NCI-H226 (cell line): ENCODE data around the gene SMG7.

Experiments used
- DNase-seq: peaks from one replicate; pipeline ENCODE4 v3.0.0-alpha.2; 2015

The SMG7 gene

DNA sequence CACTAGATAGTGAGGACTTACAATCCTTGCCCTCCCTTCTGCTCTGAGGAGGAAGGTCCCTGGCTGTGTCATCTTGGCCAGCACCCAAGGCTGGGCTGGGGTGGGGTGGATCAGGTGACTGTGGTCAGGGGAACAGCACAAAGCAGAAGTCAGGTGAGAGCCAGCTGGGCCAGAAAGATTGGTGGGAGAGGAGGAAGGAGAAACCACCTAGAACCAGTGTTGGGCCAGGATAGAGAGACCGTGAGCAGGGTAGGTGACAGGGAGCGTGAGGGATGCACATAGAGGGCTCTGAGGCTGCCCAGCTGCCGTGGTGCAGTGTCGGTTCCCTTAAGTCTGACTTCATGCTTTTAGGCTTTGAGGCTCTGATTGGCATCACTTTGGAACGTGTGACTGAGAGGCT is 95.3 kb downstream of the SMG7 start:
- DNase-seq: peak; percentile 25

DNA sequence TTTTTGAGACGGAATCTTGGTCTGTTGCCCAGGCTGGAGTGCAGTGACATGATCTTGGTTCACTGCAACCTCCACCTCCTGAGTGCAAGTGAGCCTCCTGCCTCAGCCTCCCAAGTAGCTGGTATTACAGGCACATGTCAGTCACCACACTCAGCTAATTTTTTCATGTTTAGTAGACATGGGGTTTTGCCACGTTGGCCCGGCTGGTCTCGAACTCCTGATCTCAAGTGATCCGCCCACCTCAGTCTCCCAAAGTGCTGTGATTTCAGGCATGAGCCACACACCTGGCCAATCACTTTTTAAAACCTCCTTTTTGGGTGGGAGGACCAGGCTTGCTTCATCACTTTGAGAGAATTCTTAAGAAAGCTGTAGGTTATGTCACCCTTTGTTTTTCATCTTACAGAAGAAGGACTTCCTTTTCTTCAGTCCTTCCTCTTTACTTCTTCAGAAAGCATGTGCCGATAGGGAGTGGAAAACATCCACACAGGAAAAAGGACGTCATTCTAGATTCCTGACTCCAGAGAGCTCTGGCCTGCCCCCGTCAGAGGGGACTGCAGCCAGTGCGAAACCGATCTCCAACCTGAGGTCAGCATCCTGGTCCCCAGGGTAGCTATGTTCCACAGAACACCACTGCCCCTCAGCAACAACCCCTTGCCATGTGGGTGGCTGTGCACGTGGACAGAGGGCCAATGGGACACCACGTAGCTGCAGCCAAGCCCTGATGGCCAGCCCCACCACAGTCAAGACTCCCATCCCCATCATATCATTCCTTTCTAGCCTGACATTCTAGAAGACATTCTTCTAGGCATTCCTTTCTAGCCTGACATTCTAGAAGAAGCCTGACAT is 96.1 kb downstream of the SMG7 start:
- no peak for DNase-seq

DNA sequence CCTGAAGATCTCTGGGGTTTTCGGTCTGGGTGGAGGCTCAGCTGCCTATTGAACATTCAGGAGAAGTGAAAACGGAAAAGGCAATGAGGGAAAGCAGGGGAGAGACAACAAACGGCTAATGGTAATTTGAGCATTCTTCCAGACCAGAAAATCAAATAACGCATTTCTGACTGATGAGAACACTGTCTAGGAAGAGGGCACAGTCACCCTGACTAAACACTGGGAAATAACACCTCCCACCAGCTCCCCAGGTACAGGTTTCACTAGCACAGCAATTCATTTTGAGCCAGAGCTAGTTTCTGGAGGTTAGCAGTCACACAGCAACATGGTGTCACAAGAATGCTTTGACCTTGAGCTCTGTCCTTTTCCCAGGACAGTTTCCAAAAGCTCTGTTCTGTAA is 96.8 kb downstream of the SMG7 start:
- peak; percentile 22 for DNase-seq

DNA sequence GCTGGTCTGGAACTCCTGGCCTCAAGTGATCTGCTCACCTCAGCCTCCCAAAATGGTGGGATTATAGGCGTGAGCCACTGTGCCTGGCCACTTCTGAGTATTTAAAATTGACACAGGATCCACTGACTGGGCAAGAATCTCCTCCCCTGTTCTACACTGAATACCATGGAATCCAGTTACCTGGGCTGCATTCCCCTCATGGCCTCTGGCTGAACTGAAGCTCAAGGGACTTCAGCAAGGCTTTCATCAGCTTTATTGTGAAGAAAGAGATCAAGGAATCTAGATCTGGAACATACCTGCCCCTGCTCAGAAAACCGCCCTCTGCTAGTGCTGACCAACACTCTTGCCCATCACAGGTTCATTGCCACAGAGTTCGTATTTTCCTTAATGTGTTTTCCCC is 97.5 kb downstream of the SMG7 start:
- no peak for DNase-seq

DNA sequence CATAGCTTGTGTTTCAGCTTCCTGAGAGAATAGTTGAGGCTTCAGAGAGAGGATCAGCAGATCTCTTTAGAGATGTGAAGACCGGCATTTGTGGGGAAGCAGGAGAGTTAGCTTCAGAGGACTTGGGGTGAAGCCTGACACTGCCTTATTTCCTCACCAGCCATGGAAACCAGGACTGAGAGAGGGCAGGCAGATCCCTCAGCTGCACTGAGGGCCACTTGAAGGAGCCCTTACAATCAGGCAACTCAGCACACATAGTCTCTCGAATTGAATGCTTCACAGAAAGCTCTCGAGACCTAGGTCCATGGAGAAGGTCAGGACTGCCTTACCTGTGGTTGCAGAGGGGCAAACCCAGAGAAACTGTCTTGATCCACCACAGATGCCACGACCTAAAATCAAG is 98.2 kb downstream of the SMG7 start:
- DNase-seq: no peak

DNA sequence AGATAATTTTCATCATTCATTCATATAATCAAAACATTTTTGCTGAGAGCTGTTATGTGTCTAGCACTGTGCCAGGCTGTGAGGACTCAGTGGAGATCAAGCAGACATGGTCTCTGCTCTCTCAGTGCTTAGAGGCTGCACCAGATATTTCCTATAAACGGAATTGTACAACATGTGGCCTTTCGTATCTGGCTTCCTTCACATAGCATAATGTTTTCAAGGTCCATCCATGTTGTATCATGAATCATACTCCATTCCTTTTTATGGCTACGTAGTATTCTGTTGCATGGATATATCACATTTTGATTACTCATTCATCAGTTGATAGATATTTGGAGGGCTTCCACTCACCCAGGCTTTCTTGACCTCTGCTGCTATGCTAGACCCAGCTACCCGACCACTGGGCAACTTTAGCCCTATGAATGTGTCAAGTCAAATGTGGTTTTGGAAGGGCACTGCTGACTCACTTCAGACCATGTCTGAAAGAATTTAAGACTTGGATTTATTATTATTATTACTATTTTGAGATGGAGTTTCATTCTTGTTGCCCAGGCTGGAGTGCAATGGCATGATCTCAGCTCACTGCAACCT is 99.5 kb downstream of the SMG7 start:
- DNase-seq: no peak

DNA sequence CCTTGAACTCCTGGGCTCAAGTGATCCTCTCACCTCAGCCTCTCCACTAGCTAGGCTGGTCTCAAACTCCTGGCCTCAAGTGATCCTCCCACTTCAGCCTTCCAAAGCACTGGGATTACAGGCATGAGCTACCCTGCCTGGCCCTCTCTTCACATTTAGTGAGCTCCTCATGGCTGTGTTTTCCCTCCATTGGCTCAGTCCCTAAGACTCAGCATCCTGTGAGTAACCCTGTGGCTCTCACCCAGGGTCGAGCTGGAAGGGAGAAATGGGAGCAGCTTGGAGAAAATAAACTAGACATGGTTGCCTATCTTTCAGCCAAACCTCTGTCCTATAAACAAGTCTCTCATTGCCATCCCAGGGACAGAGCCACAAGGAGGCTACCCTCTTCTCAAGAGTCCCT is 100.4 kb downstream of the SMG7 start:
- DNase-seq: no peak

DNA sequence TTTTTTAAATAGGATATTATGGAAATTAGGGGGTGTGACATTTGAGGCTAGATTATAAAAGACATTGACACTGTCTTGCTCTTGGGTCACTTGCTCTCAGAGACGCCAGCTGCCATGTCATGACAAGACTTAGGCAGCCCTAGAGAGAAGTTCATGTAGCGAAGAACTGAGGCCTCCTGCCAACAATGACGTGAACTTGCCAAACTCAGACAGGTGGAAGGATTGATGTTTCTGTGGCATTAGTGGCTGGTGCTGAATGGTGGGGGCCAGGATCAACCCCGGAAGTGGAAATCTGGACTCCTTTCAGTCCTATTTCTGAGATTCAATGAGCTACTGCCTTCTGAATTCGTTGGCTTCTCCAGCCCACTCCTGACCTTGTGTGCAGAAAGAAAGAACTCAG is 103.3 kb downstream of the SMG7 start:
- DNase-seq: no peak

DNA sequence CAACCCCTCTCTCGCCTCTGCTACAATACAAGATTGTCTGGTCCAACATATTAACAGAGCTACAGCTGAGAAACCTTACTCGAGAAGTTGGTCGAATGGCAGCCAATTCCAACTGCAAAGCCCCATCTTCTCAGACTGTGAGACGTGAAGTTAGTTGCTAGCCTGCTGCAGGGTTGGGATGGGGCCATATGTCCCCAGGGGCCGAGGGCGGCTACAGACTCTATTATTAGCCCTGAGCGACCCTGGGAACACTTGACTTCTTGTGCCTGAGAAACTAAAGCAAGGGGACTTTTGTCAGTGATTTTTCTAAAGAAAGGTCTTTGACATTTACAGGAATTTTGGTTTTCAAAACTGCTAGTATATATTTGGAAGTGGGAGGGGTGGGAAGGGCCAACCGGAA is 104.2 kb downstream of the SMG7 start:
- no peak for DNase-seq

DNA sequence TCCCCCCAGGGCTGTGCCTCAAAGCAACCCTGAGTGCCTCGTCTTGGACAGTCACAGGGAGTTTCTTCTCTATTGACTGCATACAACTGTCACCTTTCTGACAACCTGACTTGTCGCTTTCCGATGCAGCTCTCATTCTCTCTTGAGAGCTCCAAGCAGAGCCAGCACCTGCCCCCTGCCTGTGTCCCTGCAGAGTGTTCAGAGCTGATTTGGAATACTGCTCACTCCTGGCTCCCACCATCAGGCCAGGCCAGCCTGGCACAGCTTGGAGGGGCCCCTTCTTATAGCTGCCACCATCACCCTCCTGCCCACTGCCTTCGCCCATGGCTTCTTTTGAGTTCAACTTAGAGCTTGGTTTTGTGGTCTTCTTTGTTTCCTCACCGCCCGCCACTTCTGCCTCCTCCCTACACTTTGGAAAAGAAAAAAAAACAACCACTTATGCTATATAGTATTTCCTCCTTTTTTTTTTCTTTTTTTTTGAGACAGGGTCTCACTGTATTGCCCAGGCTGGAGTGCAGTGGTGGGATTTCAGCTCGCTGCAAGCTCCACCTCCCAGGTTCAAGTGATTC is 105.7 kb downstream of the SMG7 start:
- no peak for DNase-seq

DNA sequence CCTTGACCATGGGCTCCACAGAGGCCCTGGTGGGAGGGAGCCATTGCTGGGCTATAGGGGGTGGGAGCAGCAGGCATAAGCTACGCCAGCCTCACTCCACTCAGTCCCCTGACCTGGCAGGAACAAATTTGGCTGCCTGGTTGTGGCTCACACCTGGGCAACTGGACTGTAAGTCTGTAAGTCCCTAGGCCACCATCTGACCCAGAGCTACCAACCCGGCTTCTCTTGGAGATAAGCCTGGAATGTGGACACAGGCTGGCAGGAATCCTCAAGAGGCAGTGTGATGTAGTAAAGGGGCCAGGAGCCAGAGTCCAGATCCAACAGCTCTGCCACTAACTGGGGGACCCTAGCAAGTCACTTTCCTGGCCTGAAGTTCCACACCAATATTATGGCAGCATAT is 106.6 kb downstream of the SMG7 start:
- no peak for DNase-seq

DNA sequence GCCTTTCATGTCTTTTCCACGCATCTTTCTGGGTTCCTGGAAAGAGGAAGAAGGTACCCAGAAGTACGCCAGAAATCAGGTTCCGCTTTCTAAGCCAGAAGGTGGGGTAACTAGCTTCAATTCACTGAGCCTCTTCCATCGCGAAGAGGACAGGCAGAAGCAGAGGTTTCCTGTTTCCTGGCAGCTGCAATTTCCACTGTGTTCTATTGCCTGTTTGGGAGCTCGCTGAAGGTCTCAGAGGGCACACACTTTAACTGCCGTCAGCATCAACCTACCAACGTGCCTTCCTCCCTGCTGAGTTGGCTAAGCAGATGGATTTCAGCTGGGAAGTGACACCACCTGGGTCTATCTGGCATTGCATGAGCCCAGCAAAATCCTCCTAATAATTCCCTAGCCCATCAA is 108.0 kb downstream of the SMG7 start:
- peak; percentile 17 for DNase-seq

DNA sequence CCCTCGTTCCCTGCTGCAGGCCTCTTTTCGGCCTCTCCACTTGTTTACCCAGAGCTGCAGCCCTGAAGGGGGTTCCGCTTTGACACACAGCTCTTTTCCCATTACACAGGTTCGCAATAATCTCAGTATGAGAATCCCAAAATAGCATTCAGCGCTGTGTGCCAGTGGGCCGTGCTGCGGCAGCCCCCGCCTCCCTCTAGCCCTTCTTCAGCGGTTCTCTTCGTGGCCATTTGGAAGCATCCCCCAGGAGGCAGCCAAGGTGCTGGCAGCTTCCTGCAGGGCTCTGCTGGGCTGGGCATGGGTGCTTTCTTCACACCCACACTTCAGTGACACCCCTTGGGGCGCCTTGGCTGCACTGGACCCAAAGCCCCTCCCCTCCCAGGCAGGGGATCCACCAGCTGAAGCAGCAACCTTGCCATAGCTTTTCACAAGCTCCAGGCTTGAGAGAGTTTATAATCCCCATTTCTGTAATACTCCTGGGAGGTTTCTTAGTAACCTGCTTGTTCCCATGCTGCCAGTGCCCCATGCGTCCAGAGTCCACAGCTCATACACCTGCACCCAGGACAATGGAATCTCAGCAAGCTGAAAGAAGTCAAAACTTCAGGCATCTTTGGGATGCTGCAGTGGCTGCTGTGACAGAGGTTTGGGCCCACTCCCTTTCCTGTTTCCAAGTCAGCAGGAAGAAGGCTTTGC is 109.9 kb downstream of the SMG7 start:
- DNase-seq: no peak

DNA sequence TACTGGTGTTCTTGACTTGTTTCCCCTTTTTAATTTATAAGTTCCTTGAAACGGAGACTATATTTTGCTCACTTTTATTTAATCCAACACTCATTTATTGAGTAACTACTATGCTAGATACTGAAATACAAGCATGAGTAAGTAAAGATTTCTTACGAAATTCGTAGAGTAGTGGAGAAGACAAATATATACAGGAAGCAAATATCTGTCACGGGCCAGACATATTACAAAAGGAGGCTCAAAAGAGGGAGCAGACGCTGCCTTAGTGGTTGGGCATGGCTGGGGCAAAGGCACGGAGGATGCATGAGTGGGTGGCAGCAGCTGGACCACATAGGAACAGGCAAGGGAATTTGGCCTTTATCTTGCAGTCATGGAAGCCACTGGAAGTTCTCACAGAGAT is 111.2 kb downstream of the SMG7 start:
- DNase-seq: no peak

DNA sequence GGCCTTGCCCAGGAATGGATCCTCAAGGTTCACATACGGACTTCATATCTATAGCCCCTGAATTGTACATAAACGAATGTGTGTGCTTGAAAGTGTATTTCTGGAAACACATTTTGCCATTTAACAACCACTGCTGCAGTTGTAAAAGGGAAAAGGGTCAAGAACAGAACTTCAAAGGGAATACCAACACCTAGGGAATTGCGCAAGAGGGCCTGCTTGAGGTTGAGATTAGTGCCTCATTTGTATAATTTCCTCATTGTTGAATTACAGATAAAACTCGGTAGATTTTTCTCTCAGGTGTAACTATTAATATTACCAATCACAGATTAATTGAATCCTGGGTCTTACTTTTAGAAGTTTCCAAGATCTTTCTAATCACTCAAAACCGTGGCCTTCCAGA is 111.8 kb downstream of the SMG7 start:
- DNase-seq: no peak

DNA sequence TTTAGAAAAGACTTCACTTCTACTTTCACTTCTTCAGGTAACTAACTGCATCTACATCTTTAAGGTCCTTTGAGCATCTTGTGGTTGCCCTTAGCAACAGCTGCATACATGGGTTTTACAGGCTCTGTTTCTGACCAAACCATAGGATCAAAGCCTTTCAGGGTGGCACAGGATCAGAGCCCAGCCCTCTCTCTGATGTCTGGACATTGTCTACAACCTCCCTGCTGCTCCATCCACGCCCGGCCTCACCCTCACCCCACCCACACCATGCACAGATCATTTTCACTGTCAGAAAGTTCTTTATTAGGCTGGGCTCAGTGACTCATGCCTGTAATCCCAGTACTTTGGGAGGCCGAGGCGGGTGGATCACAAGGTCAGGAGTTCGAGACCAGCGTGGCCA is 112.7 kb downstream of the SMG7 start:
- no peak for DNase-seq

DNA sequence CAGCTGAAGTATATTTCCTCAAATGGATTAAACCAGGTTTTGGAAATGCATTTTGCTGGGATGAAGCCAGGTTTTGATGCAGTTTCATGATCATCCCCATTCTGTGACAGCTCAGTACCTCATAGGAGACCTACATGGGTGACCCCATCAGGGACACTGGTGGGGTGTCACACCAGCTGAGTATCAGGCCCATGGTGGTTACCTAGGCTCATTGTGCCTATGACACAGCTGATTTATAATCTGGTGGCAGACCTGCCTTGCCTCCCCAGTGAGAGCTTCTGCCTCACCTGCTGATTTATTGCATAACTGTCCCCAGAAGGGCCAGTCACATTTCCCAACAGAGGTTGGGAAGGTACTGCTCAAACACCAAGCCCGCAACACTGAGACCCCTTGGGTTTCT is 114.2 kb downstream of the SMG7 start:
- no peak for DNase-seq

DNA sequence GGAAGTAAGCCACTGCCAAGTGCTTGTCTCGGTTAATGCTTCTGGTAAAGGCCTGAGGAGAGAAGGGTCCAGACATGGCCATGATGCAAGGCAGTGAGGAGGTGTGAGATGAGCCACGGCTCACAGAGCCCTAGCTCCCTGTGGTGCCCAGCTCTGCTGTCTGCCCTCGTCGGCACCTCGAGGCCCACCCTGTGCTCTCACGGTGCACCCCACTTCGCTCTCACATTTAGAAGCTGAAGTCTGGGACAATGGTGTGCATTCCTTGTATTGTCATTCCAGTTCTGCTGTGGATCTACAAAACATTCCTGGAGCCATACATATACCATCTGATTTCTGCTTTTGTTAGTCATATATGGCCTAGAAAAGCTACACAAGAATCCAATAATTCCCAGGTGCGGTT is 114.6 kb downstream of the SMG7 start:
- no peak for DNase-seq

DNA sequence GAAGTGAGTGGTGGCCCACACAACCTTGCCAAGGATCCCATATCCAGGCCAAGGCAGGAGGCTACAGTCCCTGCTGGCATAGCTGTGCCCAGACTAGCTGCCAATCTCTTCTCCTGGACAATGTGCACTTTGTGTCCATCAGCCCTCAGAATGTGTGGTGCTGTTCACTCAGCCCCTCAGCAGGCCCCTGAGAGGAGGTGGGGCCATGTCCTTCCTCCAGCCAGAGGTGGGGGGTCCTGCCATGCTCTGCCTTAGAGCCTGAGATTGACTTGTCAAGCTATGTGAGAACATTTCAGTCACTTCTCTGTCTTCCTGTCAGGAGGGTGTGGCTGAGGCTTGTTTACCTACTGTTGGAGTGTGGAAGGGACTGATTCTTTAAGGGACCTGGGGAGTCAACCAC is 116.5 kb downstream of the SMG7 start:
- no peak for DNase-seq

DNA sequence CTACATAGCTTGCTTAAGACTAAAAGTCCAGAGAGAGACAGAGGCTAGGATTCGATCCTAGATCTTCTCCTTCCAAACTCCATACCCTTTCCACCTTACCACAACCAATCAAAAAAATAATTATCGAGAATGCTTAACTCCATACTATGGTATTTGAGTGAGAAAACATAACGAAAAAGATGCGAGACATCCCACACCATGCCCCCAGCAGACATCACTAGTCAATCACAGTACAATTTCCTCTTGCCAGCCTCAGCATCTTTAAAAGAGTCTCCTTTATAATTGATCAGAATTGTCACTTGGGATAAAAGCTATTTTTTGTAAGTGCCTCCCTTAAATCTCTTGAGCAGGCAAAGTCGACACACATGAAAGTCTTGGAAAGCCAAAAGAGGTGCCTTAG is 117.1 kb downstream of the SMG7 start:
- no peak for DNase-seq

DNA sequence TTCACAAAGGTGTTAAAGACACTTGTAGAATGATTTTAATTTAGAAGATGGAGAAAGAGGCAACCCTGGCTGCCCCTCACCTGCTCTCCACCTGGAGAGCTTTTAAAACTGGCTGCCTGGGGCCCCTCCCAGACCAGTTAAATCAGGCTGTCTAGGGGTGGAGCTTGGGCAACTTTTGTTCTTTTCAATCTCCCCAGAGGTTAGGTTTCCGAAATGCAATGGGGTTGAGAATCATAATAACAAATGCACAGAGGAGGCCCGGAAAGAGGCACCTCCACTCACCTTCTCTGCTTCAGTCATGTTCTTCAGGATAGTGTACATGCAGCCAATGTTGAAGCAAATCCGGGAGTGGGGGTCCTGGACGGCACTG is 117.6 kb downstream of the SMG7 start:
- no peak for DNase-seq

DNA sequence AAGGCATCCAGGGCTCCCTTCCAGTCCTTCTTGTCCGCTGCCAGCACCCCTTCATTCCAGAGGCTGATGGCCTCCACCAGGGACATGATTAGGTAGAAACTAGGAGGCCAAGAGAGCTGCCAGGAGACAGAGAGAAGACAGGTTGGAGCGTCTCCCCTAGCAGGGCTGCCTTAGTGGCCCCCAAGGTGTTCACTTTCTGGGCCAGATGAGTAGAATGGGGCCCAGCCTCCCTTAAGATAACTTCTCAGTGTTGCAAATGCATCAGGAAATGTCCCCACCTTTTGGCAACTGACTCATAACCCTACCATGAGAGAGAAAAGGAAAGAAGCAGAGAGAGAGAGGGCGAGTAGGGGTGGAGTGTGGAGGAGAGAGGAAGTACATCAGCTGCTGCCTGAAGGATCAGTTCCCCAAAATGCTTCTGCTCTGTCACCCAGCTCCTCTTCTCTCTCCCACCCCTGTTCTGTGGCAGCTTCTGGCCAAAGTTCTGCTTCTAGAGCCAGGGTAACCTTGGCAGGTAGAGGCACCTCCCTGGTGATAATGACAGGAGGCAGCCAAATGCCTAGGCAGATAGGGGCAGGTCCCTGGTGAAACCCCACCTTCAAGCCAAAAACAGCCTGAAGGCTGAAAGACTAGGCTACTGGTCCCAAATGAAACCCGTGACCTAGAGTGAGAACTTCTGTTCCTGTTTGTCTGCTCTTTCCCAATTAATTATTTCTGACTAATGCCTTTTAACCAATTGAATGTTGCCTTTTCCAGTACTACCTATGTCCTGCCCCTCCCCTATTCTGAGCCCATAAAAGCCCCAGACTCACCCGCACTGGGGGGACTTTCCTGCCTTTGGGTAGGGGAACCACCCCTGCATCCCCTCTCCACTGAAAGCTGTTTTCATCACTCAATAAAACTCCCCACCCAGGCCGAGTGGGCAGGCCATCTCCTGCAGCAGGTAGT is 118.2 kb downstream of the SMG7 start, which contains the start of gene NCF2:
Gene NCF2 (minus strand): TSS at position 216 of the 948 bp plus-strand sequence. CDS start 130 bp downstream, at position 86.
- peak; percentile 54 for DNase-seq

DNA sequence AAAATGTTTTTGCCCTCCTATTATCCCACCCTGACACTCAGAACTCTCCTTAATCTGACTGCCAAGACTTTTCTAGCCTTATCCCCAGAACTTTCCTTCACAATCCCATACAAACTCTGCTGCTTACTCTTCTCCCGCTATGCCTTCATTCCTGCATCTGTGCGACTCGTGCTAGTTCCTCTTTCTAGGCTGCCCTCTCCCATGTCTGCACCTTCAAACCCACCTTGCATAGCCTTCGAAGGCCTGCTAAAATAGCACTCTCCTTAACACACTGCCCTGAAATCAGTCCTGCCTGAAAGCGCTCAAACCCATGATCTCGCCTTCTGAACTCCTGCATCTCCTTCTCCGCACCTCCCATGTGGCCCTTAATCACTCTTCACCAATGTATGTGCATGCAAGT is 120.4 kb downstream of the SMG7 start:
- DNase-seq: no peak
